ENCODE data around the gene SPATA6. TPM values are rescaled to one million over a fixed set of nuclear protein-coding genes. Genes with fewer than 3 reads are reported as not detected.

SPATA6 gene
- total and polyA plus RNA-seq, 2 experiments from 2014 or later = 10.6 to 13.3 TPM

DNA sequence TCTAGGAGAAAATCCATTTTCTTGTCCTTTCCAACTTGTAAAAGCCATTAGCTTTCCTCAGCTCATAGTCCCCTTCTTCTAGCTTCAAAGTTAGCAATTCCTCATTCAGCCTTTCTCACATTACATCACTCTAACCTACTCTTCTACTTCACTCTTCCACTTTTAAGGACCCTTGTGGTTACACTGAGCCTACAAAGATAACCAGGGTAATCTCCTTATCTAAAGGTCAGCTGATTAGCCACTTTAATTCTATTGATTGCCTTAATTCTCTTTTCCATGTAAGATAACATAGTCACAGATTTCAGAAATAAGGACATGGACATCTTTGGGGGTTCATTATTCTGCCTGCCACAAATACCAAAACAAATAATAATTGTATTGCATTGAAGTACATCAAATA is 8.5 kb upstream of the SPATA6 start:
- H3K27me3 Mint-ChIP-seq (ENCODE audit: insufficient read depth, low read depth, poor library complexity) = no peaks in the 10 kb centered on the region
- ATAC-seq (no peak), DNase-seq (ENCODE audit: low spot score) (no peak)
- Histone ChIP-seq H3K36me3 (ENCODE audit: insufficient read depth) (no peaks in the 10 kb centered on the region), H3K27ac (ENCODE audit: low read depth) (no peak overlapping the region), H3K27me3 (ENCODE audit: insufficient read depth) (no peaks in the 10 kb centered on the region), H3K4me3 (no peak overlapping the region), H4K20me1 (replicated peaks; ENCODE audit: insufficient read depth) (no peaks in the 10 kb centered on the region), H3K9me2 (ENCODE audit: insufficient read depth) (peaks cover 5% of the 10 kb centered on the region; the same call in 1 of the 2 replicates), H3K4me2 (no peak overlapping the region), H3K79me2 (replicated peaks; ENCODE audit: insufficient read depth) (no peaks in the 10 kb centered on the region), H2AFZ (no peak overlapping the region), H3F3A (replicated peaks; ENCODE audit: low read depth) (no peaks in the 10 kb centered on the region), H3K4me1 (ENCODE audit: insufficient read depth) (no peaks in the 10 kb centered on the region)
- TF ChIP-seq, protein P1, sequence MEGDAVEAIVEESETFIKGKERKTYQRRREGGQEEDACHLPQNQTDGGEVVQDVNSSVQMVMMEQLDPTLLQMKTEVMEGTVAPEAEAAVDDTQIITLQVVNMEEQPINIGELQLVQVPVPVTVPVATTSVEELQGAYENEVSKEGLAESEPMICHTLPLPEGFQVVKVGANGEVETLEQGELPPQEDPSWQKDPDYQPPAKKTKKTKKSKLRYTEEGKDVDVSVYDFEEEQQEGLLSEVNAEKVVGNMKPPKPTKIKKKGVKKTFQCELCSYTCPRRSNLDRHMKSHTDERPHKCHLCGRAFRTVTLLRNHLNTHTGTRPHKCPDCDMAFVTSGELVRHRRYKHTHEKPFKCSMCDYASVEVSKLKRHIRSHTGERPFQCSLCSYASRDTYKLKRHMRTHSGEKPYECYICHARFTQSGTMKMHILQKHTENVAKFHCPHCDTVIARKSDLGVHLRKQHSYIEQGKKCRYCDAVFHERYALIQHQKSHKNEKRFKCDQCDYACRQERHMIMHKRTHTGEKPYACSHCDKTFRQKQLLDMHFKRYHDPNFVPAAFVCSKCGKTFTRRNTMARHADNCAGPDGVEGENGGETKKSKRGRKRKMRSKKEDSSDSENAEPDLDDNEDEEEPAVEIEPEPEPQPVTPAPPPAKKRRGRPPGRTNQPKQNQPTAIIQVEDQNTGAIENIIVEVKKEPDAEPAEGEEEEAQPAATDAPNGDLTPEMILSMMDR (conservative IDR thresholded peaks at IDR 0.05; ENCODE audit: low read depth in 2 of 2) = no peak
- no peak for TF ChIP-seq ZNF114 (CRISPR knock-in tag; IDR thresholded peaks at IDR 0.05)
- TF ChIP-seq NANOG (IDR thresholded peaks at IDR 0.05; ENCODE audit: borderline replicate concordance) = no peak
- TF ChIP-seq, protein P2, sequence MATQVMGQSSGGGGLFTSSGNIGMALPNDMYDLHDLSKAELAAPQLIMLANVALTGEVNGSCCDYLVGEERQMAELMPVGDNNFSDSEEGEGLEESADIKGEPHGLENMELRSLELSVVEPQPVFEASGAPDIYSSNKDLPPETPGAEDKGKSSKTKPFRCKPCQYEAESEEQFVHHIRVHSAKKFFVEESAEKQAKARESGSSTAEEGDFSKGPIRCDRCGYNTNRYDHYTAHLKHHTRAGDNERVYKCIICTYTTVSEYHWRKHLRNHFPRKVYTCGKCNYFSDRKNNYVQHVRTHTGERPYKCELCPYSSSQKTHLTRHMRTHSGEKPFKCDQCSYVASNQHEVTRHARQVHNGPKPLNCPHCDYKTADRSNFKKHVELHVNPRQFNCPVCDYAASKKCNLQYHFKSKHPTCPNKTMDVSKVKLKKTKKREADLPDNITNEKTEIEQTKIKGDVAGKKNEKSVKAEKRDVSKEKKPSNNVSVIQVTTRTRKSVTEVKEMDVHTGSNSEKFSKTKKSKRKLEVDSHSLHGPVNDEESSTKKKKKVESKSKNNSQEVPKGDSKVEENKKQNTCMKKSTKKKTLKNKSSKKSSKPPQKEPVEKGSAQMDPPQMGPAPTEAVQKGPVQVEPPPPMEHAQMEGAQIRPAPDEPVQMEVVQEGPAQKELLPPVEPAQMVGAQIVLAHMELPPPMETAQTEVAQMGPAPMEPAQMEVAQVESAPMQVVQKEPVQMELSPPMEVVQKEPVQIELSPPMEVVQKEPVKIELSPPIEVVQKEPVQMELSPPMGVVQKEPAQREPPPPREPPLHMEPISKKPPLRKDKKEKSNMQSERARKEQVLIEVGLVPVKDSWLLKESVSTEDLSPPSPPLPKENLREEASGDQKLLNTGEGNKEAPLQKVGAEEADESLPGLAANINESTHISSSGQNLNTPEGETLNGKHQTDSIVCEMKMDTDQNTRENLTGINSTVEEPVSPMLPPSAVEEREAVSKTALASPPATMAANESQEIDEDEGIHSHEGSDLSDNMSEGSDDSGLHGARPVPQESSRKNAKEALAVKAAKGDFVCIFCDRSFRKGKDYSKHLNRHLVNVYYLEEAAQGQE (IDR thresholded peaks at IDR 0.05; ENCODE audit: unreplicated experiment) = no peak
- TF ChIP-seq STAT1 (IDR thresholded peaks at IDR 0.05; ENCODE audit: unreplicated experiment) = no peak
- TF ChIP-seq, protein P3, sequence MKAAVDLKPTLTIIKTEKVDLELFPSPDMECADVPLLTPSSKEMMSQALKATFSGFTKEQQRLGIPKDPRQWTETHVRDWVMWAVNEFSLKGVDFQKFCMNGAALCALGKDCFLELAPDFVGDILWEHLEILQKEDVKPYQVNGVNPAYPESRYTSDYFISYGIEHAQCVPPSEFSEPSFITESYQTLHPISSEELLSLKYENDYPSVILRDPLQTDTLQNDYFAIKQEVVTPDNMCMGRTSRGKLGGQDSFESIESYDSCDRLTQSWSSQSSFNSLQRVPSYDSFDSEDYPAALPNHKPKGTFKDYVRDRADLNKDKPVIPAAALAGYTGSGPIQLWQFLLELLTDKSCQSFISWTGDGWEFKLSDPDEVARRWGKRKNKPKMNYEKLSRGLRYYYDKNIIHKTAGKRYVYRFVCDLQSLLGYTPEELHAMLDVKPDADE (IDR thresholded peaks at IDR 0.05) = no peak
- TF ChIP-seq ZNF331 (CRISPR knock-in tag; IDR thresholded peaks at IDR 0.05; ENCODE audit: low read depth) = no peak
- no peak for TF ChIP-seq EZH2 (IDR thresholded peaks at IDR 0.05; ENCODE audit: low read depth, unreplicated experiment)
- TF ChIP-seq EZH2phosphoT487 (IDR thresholded peaks at IDR 0.05; ENCODE audit: unreplicated experiment) = no peak
- TF ChIP-seq, protein P4, sequence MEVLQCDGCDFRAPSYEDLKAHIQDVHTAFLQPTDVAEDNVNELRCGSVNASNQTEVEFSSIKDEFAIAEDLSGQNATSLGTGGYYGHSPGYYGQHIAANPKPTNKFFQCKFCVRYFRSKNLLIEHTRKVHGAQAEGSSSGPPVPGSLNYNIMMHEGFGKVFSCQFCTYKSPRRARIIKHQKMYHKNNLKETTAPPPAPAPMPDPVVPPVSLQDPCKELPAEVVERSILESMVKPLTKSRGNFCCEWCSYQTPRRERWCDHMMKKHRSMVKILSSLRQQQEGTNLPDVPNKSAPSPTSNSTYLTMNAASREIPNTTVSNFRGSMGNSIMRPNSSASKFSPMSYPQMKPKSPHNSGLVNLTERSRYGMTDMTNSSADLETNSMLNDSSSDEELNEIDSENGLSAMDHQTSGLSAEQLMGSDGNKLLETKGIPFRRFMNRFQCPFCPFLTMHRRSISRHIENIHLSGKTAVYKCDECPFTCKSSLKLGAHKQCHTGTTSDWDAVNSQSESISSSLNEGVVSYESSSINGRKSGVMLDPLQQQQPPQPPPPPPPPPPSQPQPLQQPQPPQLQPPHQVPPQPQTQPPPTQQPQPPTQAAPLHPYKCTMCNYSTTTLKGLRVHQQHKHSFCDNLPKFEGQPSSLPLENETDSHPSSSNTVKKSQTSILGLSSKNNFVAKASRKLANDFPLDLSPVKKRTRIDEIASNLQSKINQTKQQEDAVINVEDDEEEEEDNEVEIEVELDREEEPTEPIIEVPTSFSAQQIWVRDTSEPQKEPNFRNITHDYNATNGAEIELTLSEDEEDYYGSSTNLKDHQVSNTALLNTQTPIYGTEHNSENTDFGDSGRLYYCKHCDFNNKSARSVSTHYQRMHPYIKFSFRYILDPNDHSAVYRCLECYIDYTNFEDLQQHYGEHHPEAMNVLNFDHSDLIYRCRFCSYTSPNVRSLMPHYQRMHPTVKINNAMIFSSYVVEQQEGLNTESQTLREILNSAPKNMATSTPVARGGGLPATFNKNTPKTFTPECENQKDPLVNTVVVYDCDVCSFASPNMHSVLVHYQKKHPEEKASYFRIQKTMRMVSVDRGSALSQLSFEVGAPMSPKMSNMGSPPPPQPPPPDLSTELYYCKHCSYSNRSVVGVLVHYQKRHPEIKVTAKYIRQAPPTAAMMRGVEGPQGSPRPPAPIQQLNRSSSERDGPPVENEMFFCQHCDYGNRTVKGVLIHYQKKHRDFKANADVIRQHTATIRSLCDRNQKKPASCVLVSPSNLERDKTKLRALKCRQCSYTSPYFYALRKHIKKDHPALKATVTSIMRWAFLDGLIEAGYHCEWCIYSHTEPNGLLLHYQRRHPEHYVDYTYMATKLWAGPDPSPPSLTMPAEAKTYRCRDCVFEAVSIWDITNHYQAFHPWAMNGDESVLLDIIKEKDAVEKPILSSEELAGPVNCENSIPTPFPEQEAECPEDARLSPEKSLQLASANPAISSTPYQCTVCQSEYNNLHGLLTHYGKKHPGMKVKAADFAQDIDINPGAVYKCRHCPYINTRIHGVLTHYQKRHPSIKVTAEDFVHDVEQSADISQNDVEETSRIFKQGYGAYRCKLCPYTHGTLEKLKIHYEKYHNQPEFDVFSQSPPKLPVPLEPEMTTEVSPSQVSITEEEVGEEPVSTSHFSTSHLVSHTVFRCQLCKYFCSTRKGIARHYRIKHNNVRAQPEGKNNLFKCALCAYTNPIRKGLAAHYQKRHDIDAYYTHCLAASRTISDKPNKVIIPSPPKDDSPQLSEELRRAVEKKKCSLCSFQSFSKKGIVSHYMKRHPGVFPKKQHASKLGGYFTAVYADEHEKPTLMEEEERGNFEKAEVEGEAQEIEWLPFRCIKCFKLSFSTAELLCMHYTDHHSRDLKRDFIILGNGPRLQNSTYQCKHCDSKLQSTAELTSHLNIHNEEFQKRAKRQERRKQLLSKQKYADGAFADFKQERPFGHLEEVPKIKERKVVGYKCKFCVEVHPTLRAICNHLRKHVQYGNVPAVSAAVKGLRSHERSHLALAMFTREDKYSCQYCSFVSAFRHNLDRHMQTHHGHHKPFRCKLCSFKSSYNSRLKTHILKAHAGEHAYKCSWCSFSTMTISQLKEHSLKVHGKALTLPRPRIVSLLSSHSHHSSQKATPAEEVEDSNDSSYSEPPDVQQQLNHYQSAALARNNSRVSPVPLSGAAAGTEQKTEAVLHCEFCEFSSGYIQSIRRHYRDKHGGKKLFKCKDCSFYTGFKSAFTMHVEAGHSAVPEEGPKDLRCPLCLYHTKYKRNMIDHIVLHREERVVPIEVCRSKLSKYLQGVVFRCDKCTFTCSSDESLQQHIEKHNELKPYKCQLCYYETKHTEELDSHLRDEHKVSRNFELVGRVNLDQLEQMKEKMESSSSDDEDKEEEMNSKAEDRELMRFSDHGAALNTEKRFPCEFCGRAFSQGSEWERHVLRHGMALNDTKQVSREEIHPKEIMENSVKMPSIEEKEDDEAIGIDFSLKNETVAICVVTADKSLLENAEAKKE (CRISPR knock-in tag; IDR thresholded peaks at IDR 0.05) = no peak
- no peak for TF ChIP-seq CREB1 (CRISPR knock-in tag; IDR thresholded peaks at IDR 0.05; ENCODE audit: low read depth)
- TF ChIP-seq POLR2AphosphoS5 (IDR thresholded peaks at IDR 0.05; ENCODE audit: low read depth) = no peak
- no peak for TF ChIP-seq JUNB (IDR thresholded peaks at IDR 0.05; ENCODE audit: unreplicated experiment)
- peaks cover 13% of the 10 kb centered on the region; the same call in 2 of the 3 replicates for H3K36me3 Mint-ChIP-seq (ENCODE audit: low read depth)
- H3K4me3 Mint-ChIP-seq = no peak overlapping the region
- H3K27ac Mint-ChIP-seq = no peak overlapping the region
- no peaks in the 10 kb centered on the region for H3K4me1 Mint-ChIP-seq
- H3K9me3 Mint-ChIP-seq = peaks cover 30% of the 10 kb centered on the region
